RWPE2 (cell line): ENCODE data around the gene WDR38.
A peak's percentile ranks its signal among the peaks of the same experiment; 100 is the strongest.

Source experiments
- ATAC-seq: fragments of 200-7000 bp; cut with Tn5 transposase; 3 replicates; pipeline ENCODE4 v1.9.1; 2021; ENCODE audit warnings: low read depth
- DNase-seq: peaks from one replicate; pipeline ENCODE4 v3.0.0-alpha.2; 2020; ENCODE audit warnings: low spot score
- H3K27ac ChIP-seq: fragments of 450-650 bp; 2 replicates; pipeline ENCODE4 v1.5.1; 2017; ENCODE audit warnings: mild to moderate bottlenecking; ENCODE audit not compliant: poor library complexity, severe bottlenecking
- H3K27me3 ChIP-seq: fragments of 250-450 bp; sonication (Bioruptor Pico); 2 replicates; pipeline ENCODE4 v1.5.1; 2021; ENCODE audit warnings: mild to moderate bottlenecking, moderate library complexity; ENCODE audit not compliant: insufficient read depth, poor library complexity, severe bottlenecking
- H3K36me3 ChIP-seq: fragments of 250-450 bp; sonication (Bioruptor Pico); 2 replicates; pipeline ENCODE4 v1.5.1; 2020; ENCODE audit warnings: low read depth, mild to moderate bottlenecking, moderate library complexity
- H3K4me1 ChIP-seq: fragments of 250-450 bp; sonication (Bioruptor Pico); 2 replicates; pipeline ENCODE4 v1.5.1; 2021; ENCODE audit warnings: mild to moderate bottlenecking, moderate library complexity; ENCODE audit not compliant: insufficient read depth, poor library complexity, severe bottlenecking
- H3K4me3 ChIP-seq: fragments of 250-450 bp; sonication (Bioruptor Pico); 2 replicates; pipeline ENCODE4 v1.5.1; 2021; ENCODE audit warnings: mild to moderate bottlenecking, moderate library complexity; ENCODE audit not compliant: severe bottlenecking
- H3K9me3 ChIP-seq: fragments of 250-450 bp; sonication (Bioruptor Pico); 2 replicates; pipeline ENCODE4 v1.5.1; 2021; ENCODE audit warnings: mild to moderate bottlenecking, moderate library complexity; ENCODE audit not compliant: severe bottlenecking
- CTCF ChIP-seq: fragments of 450-650 bp; IDR thresholded peaks from one replicate; pipeline ENCODE4 v1.5.1; 2017; ENCODE audit warnings: mild to moderate bottlenecking, moderate library complexity; ENCODE audit not compliant: poor library complexity, severe bottlenecking

WDR38 gene

GRCh38 chr9:124813501-124814163 lies 39.6 kb upstream of the WDR38 start:
- H3K27me3 ChIP-seq = no peaks in the 10 kb centered on the region
- H3K4me3 ChIP-seq = no peak overlapping the region
- TF ChIP-seq CTCF = no peak
- H3K4me1 ChIP-seq = peaks cover 57% of the 10 kb centered on the region
- no peaks in the 10 kb centered on the region for H3K36me3 ChIP-seq
- DNase-seq (no peak), ATAC-seq (no peak)
- H3K9me3 ChIP-seq = no peaks in the 10 kb centered on the region
- H3K27ac ChIP-seq = peak overlapping the region; percentile 89

GRCh38 chr9:124814164-124814535 lies 39.1 kb upstream of the WDR38 start:
- ATAC-seq = no peak
- no peak for TF ChIP-seq CTCF
- H3K4me3 ChIP-seq = no peak overlapping the region
- no peaks in the 10 kb centered on the region for H3K27me3 ChIP-seq
- H3K4me1 ChIP-seq = peaks cover 62% of the 10 kb centered on the region
- peak overlapping the region; percentile 89 for H3K27ac ChIP-seq
- no peaks in the 10 kb centered on the region for H3K36me3 ChIP-seq
- no peak for DNase-seq
- H3K9me3 ChIP-seq = no peaks in the 10 kb centered on the region

- no peak for TF ChIP-seq CTCF
- no peak for DNase-seq
- ATAC-seq = no peak
- Histone ChIP-seq H3K36me3 (no peaks in the 10 kb centered on the region), H3K4me3 (no peak overlapping the region), H3K4me1 (peaks cover 64% of the 10 kb centered on the region), H3K27ac (no peak overlapping the region), H3K9me3 (no peaks in the 10 kb centered on the region), H3K27me3 (no peaks in the 10 kb centered on the region)
Measured at GRCh38 chr9:124815601-124816000, 37.7 kb upstream of the WDR38 start.

GRCh38 chr9:124818431-124819281 lies 34.6 kb upstream of the WDR38 start:
- H3K36me3 ChIP-seq = no peaks in the 10 kb centered on the region
- TF ChIP-seq CTCF = no peak
- peak; percentile 80 for ATAC-seq
- H3K27ac ChIP-seq = peak overlapping the region; percentile 93
- no peak overlapping the region for H3K4me3 ChIP-seq
- no peaks in the 10 kb centered on the region for H3K9me3 ChIP-seq
- peak; percentile 83 for DNase-seq
- H3K4me1 ChIP-seq = peaks cover 33% of the 10 kb centered on the region
- no peaks in the 10 kb centered on the region for H3K27me3 ChIP-seq
